ENCODE measurements around the gene TRIM46.
A peak's percentile ranks its signal among the peaks of the same experiment; 100 is the strongest.
"Not testable (repeated sequence)": the region's sequence is repeated elsewhere in the genome, so short reads cannot be mapped to it uniquely, and the experiment has no call there.

Gene TRIM46

GRCh38 chr1:155205035-155205434 lies 31.4 kb downstream of the TRIM46 start:
- no peak for DNase-seq (ENCODE audit: low read depth in 2 of 2)

- DNase-seq (ENCODE audit: low read depth in 2 of 2), result no peak
Measured at GRCh38 chr1:155205969-155206593, 32.4 kb downstream of the TRIM46 start.

GRCh38 chr1:155206891-155207805 lies 33.5 kb downstream of the TRIM46 start:
- peak; percentile 82 to 86 for DNase-seq (ENCODE audit: low read depth in 2 of 2)

- DNase-seq (ENCODE audit: low read depth in 2 of 2), result no peak
Measured at GRCh38 chr1:155207806-155208540, 34.3 kb downstream of the TRIM46 start, which contains the start of gene THBS3. THBS3 (minus strand) TSS chr1:155207897; CDS start chr1:155207876, 21 bp downstream.

- peak; percentile 82 to 89 for DNase-seq (ENCODE audit: low read depth in 2 of 2)
Measured at GRCh38 chr1:155208541-155209311, 35.1 kb downstream of the TRIM46 start, which contains the start of gene MTX1. MTX1 (plus strand) TSS chr1:155208695; CDS start chr1:155208805, 110 bp downstream.

- DNase-seq (ENCODE audit: low read depth in 2 of 2), result no peak
Measured at GRCh38 chr1:155209312-155209721, 35.7 kb downstream of the TRIM46 start.

GRCh38 chr1:155210314-155211104 lies 36.9 kb downstream of the TRIM46 start:
- no peak for DNase-seq (ENCODE audit: low read depth in 2 of 2)

GRCh38 chr1:155211381-155212050 lies 37.9 kb downstream of the TRIM46 start:
- not testable (repeated sequence) for DNase-seq (ENCODE audit: low read depth in 2 of 2)

- DNase-seq (ENCODE audit: low read depth in 2 of 2), result not testable (repeated sequence)
Measured at GRCh38 chr1:155212051-155212440, 38.4 kb downstream of the TRIM46 start.

- not testable (repeated sequence) for DNase-seq (ENCODE audit: low read depth in 2 of 2)
Measured at GRCh38 chr1:155214702-155215101, 41.1 kb downstream of the TRIM46 start.

- DNase-seq (ENCODE audit: low read depth in 2 of 2), result no peak
Measured at GRCh38 chr1:155218854-155219591, 45.4 kb downstream of the TRIM46 start.

- no peak for DNase-seq (ENCODE audit: low read depth in 2 of 2)
Measured at GRCh38 chr1:155219592-155220031, 46.0 kb downstream of the TRIM46 start.

- DNase-seq (ENCODE audit: low read depth in 2 of 2), result not testable (repeated sequence)
Measured at GRCh38 chr1:155220211-155220965, 46.7 kb downstream of the TRIM46 start.

GRCh38 chr1:155223047-155223446 lies 49.4 kb downstream of the TRIM46 start:
- no peak for DNase-seq (ENCODE audit: low read depth in 2 of 2)

- DNase-seq (ENCODE audit: low read depth in 2 of 2), result not testable (repeated sequence)
Measured at GRCh38 chr1:155225404-155225759, 51.7 kb downstream of the TRIM46 start.

GRCh38 chr1:155226188-155226909 lies 52.7 kb downstream of the TRIM46 start:
- peak; percentile 63 to 86 for DNase-seq (ENCODE audit: low read depth in 2 of 2)

GRCh38 chr1:155226910-155227260 lies 53.2 kb downstream of the TRIM46 start:
- DNase-seq (ENCODE audit: low read depth in 2 of 2), result peak in 1 of 2 donors; percentile 66
